ENCODE measurements around the gene TMEM187.
A peak's percentile ranks its signal among the peaks of the same experiment; 100 is the strongest.

Gene TMEM187

GRCh38 chrX:153967536-153968224 is 4.9 kb upstream of the TMEM187 start:
- no peak overlapping the region for H3K9ac ChIP-seq (ENCODE audit: low read length)
- H3K36me3 ChIP-seq (ENCODE audit: control insufficient read depth in 1 of 2, insufficient read depth in 2 of 2, low read length in 2 of 2): peaks cover 37 to 45% of the 10 kb centered on the region in 2 experiments
- no peak overlapping the region for H3K4me3 ChIP-seq (ENCODE audit: low read depth, low read length)
- H3K9me3 ChIP-seq (ENCODE audit: insufficient read depth, low read depth, low read length): no peaks in the 10 kb centered on the region
- H4K91ac ChIP-seq (ENCODE audit: low read depth, low read length): no peak overlapping the region
- H3K4me1 ChIP-seq (ENCODE audit: control insufficient read depth in 1 of 2, insufficient read depth in 2 of 2, low read length in 2 of 2): peaks cover 7 to 9% of the 10 kb centered on the region in 2 experiments
- no peak for DNase-seq
- no peak overlapping the region for H3K23ac ChIP-seq (ENCODE audit: low read length)
- no peak overlapping the region for H3K18ac ChIP-seq (ENCODE audit: low read length)
- no peak overlapping the region for H4K12ac ChIP-seq (ENCODE audit: low read depth, low read length)
- H4K8ac ChIP-seq (ENCODE audit: low read depth, low read length): no peak overlapping the region
- no CpG with 5 or more reads among the region's 16 CpGs for WGBS (ENCODE audit: extremely low coverage, insufficient coverage, insufficient read length)
- no peak overlapping the region for H2AFZ ChIP-seq (ENCODE audit: insufficient read depth, low read length, poor library complexity)
- no peak overlapping the region for H2AK5ac ChIP-seq (ENCODE audit: low read length)
- no peak overlapping the region for H2BK120ac ChIP-seq (ENCODE audit: insufficient read depth, low read length, poor library complexity)
- no peak overlapping the region for H2BK5ac ChIP-seq (ENCODE audit: low read depth, low read length, poor library complexity)
- no peaks in the 10 kb centered on the region for H3K27me3 ChIP-seq (ENCODE audit: insufficient read depth, low read length)
- H2BK12ac ChIP-seq (ENCODE audit: low read length): no peak overlapping the region
- peaks cover 61% of the 10 kb centered on the region for H3K79me2 ChIP-seq (ENCODE audit: control insufficient read depth, insufficient read depth, low read length, poor library complexity)
- H3K4ac ChIP-seq (ENCODE audit: low read depth, low read length): peak overlapping the region; percentile 83
- H3K27ac ChIP-seq (ENCODE audit: low read depth, low read length): no peak overlapping the region
- no peak overlapping the region for H3K14ac ChIP-seq (ENCODE audit: low read length)
- peaks cover 19% of the 10 kb centered on the region for H3K79me1 ChIP-seq (ENCODE audit: low read length)
- no peak overlapping the region for H3K4me2 ChIP-seq (ENCODE audit: low read length)

GRCh38 chrX:153968255-153968654 is 4.3 kb upstream of the TMEM187 start:
- no peak overlapping the region for H2AK5ac ChIP-seq (ENCODE audit: low read length)
- no peaks in the 10 kb centered on the region for H3K9me3 ChIP-seq (ENCODE audit: insufficient read depth, low read depth, low read length)
- no peak overlapping the region for H3K4me3 ChIP-seq (ENCODE audit: low read depth, low read length)
- no peak overlapping the region for H3K18ac ChIP-seq (ENCODE audit: low read length)
- peaks cover 21% of the 10 kb centered on the region for H3K79me1 ChIP-seq (ENCODE audit: low read length)
- DNase-seq: no peak
- no peaks in the 10 kb centered on the region for H3K27me3 ChIP-seq (ENCODE audit: insufficient read depth, low read length)
- H2BK5ac ChIP-seq (ENCODE audit: low read depth, low read length, poor library complexity): no peak overlapping the region
- H2BK12ac ChIP-seq (ENCODE audit: low read length): no peak overlapping the region
- H2AFZ ChIP-seq (ENCODE audit: insufficient read depth, low read length, poor library complexity): no peak overlapping the region
- no peak overlapping the region for H3K9ac ChIP-seq (ENCODE audit: low read length)
- peaks cover 31 to 39% of the 10 kb centered on the region in 2 experiments for H3K36me3 ChIP-seq (ENCODE audit: control insufficient read depth in 1 of 2, insufficient read depth in 2 of 2, low read length in 2 of 2)
- no peak overlapping the region for H3K23ac ChIP-seq (ENCODE audit: low read length)
- H3K4me2 ChIP-seq (ENCODE audit: low read length): no peak overlapping the region
- H3K4me1 ChIP-seq (ENCODE audit: control insufficient read depth in 1 of 2, insufficient read depth in 2 of 2, low read length in 2 of 2): peaks cover 7 to 10% of the 10 kb centered on the region in 2 experiments
- H3K79me2 ChIP-seq (ENCODE audit: control insufficient read depth, insufficient read depth, low read length, poor library complexity): peaks cover 61% of the 10 kb centered on the region
- no peak overlapping the region for H3K27ac ChIP-seq (ENCODE audit: low read depth, low read length)
- H4K12ac ChIP-seq (ENCODE audit: low read depth, low read length): no peak overlapping the region
- no peak overlapping the region for H4K91ac ChIP-seq (ENCODE audit: low read depth, low read length)
- H3K14ac ChIP-seq (ENCODE audit: low read length): no peak overlapping the region
- H2BK120ac ChIP-seq (ENCODE audit: insufficient read depth, low read length, poor library complexity): no peak overlapping the region
- WGBS (ENCODE audit: extremely low coverage, insufficient coverage, insufficient read length): no CpG with 5 or more reads among the region's 9 CpGs
- no peak overlapping the region for H4K8ac ChIP-seq (ENCODE audit: low read depth, low read length)
- H3K4ac ChIP-seq (ENCODE audit: low read depth, low read length): peak overlapping the region; percentile 83

- H3K23ac ChIP-seq (ENCODE audit: low read length): no peak overlapping the region
- H3K4me1 ChIP-seq (ENCODE audit: control insufficient read depth in 1 of 2, insufficient read depth in 2 of 2, low read length in 2 of 2): peaks cover 7 to 14% of the 10 kb centered on the region in 2 experiments
- H3K4me2 ChIP-seq (ENCODE audit: low read length): peak overlapping the region; percentile 96
- H4K91ac ChIP-seq (ENCODE audit: low read depth, low read length): no peak overlapping the region
- H4K12ac ChIP-seq (ENCODE audit: low read depth, low read length): no peak overlapping the region
- no peak overlapping the region for H3K14ac ChIP-seq (ENCODE audit: low read length)
- peaks cover 21% of the 10 kb centered on the region for H3K79me1 ChIP-seq (ENCODE audit: low read length)
- H3K18ac ChIP-seq (ENCODE audit: low read length): no peak overlapping the region
- H3K9me3 ChIP-seq (ENCODE audit: insufficient read depth, low read depth, low read length): no peaks in the 10 kb centered on the region
- no peak overlapping the region for H3K27ac ChIP-seq (ENCODE audit: low read depth, low read length)
- H2BK120ac ChIP-seq (ENCODE audit: insufficient read depth, low read length, poor library complexity): no peak overlapping the region
- H3K4ac ChIP-seq (ENCODE audit: low read depth, low read length): peak overlapping the region; percentile 83
- H2AK5ac ChIP-seq (ENCODE audit: low read length): no peak overlapping the region
- no peak overlapping the region for H2AFZ ChIP-seq (ENCODE audit: insufficient read depth, low read length, poor library complexity)
- WGBS (ENCODE audit: extremely low coverage, insufficient coverage, insufficient read length): no CpG with 5 or more reads among the region's 12 CpGs
- H3K27me3 ChIP-seq (ENCODE audit: insufficient read depth, low read length): no peaks in the 10 kb centered on the region
- peaks cover 61% of the 10 kb centered on the region for H3K79me2 ChIP-seq (ENCODE audit: control insufficient read depth, insufficient read depth, low read length, poor library complexity)
- H2BK12ac ChIP-seq (ENCODE audit: low read length): no peak overlapping the region
- no peak overlapping the region for H2BK5ac ChIP-seq (ENCODE audit: low read depth, low read length, poor library complexity)
- no peak for DNase-seq
- H3K9ac ChIP-seq (ENCODE audit: low read length): no peak overlapping the region
- H3K36me3 ChIP-seq (ENCODE audit: control insufficient read depth in 1 of 2, insufficient read depth in 2 of 2, low read length in 2 of 2): peaks cover 26 to 34% of the 10 kb centered on the region in 2 experiments
- no peak overlapping the region for H3K4me3 ChIP-seq (ENCODE audit: low read depth, low read length)
- H4K8ac ChIP-seq (ENCODE audit: low read depth, low read length): no peak overlapping the region
These were observed 3.8 kb upstream of the TMEM187 start for GRCh38 chrX:153968754-153969124.

- peaks cover 61% of the 10 kb centered on the region for H3K79me2 ChIP-seq (ENCODE audit: control insufficient read depth, insufficient read depth, low read length, poor library complexity)
- H2BK5ac ChIP-seq (ENCODE audit: low read depth, low read length, poor library complexity): no peak overlapping the region
- no peak overlapping the region for H2AK5ac ChIP-seq (ENCODE audit: low read length)
- H4K8ac ChIP-seq (ENCODE audit: low read depth, low read length): no peak overlapping the region
- peaks cover 21 to 28% of the 10 kb centered on the region in 2 experiments for H3K36me3 ChIP-seq (ENCODE audit: control insufficient read depth in 1 of 2, insufficient read depth in 2 of 2, low read length in 2 of 2)
- H2BK120ac ChIP-seq (ENCODE audit: insufficient read depth, low read length, poor library complexity): no peak overlapping the region
- H4K12ac ChIP-seq (ENCODE audit: low read depth, low read length): no peak overlapping the region
- H2AFZ ChIP-seq (ENCODE audit: insufficient read depth, low read length, poor library complexity): no peak overlapping the region
- H4K91ac ChIP-seq (ENCODE audit: low read depth, low read length): no peak overlapping the region
- H3K79me1 ChIP-seq (ENCODE audit: low read length): peaks cover 21% of the 10 kb centered on the region
- H3K4me2 ChIP-seq (ENCODE audit: low read length): peak overlapping the region; percentile 96
- H2BK12ac ChIP-seq (ENCODE audit: low read length): no peak overlapping the region
- no peak for DNase-seq
- H3K4me3 ChIP-seq (ENCODE audit: low read depth, low read length): peak overlapping the region; percentile 98
- no peak overlapping the region for H3K23ac ChIP-seq (ENCODE audit: low read length)
- H3K27ac ChIP-seq (ENCODE audit: low read depth, low read length): no peak overlapping the region
- no peaks in the 10 kb centered on the region for H3K27me3 ChIP-seq (ENCODE audit: insufficient read depth, low read length)
- H3K4ac ChIP-seq (ENCODE audit: low read depth, low read length): peak overlapping the region; percentile 83
- no peaks in the 10 kb centered on the region for H3K9me3 ChIP-seq (ENCODE audit: insufficient read depth, low read depth, low read length)
- no CpG with 5 or more reads among the region's 25 CpGs for WGBS (ENCODE audit: extremely low coverage, insufficient coverage, insufficient read length)
- H3K4me1 ChIP-seq (ENCODE audit: control insufficient read depth in 1 of 2, insufficient read depth in 2 of 2, low read length in 2 of 2): peaks cover 7 to 14% of the 10 kb centered on the region in 2 experiments
- no peak overlapping the region for H3K14ac ChIP-seq (ENCODE audit: low read length)
- H3K18ac ChIP-seq (ENCODE audit: low read length): no peak overlapping the region
- H3K9ac ChIP-seq (ENCODE audit: low read length): peak overlapping the region; percentile 74
These were observed 3.2 kb upstream of the TMEM187 start for GRCh38 chrX:153969125-153969903.
